NB4 (cell line): ENCODE data around the gene TMEM178B.

Experiments
- CTCF ChIP-seq: IDR thresholded peaks from one replicate; pipeline ENCODE4 v1.5.1; 2012; ENCODE audit warnings: low read depth, low read length
- POLR2A ChIP-seq: IDR thresholded peaks from 2 replicates; pipeline ENCODE4 v1.6.1; 2011; ENCODE audit warnings: mild to moderate bottlenecking; ENCODE audit not compliant: insufficient read length; ENCODE audit errors: extremely low read depth

GRCh38 chr7:141181812-141182211 lies 107.9 kb downstream of the TMEM178B start:
- TF ChIP-seq CTCF (no peak), POLR2A (no peak)
